Neural progenitor cell (in vitro differentiated cells): ENCODE results near the gene PLEKHA5. TPM values are rescaled to one million over a fixed set of nuclear protein-coding genes. Genes with fewer than 3 reads are reported as not detected.

ENCODE experiments used
- DNase-seq: peaks from one replicate; pipeline ENCODE4 v3.0.0-alpha.2; 2016; ENCODE audit warnings: low spot score
- H2AFZ ChIP-seq: fragments of 200-600 bp; sonication (generic); replicated peaks from 2 replicates; pipeline ENCODE4 v1.6.1; 2016; ENCODE audit warnings: antibody characterized with exemption
- H3F3A ChIP-seq: fragments of 200-600 bp; sonication (generic); 2 replicates; pipeline ENCODE4 v1.6.1; 2016; ENCODE audit warnings: antibody characterized with exemption, low read depth
- H3K27ac ChIP-seq: fragments of 200-600 bp; sonication (generic); 2 replicates; pipeline ENCODE4 v1.5.1; 2016; ENCODE audit warnings: mild to moderate bottlenecking
- H3K27me3 ChIP-seq: fragments of 200-600 bp; sonication (generic); 2 replicates; pipeline ENCODE4 v1.6.1; 2016; ENCODE audit warnings: mild to moderate bottlenecking, moderate library complexity
- H3K36me3 ChIP-seq: fragments of 200-600 bp; sonication (generic); 2 replicates; pipeline ENCODE4 v1.5.1; 2016
- H3K4me1 ChIP-seq: fragments of 200-600 bp; sonication (generic); 2 replicates; pipeline ENCODE4 v1.6.1; 2016; ENCODE audit warnings: mixed run types
- H3K4me2 ChIP-seq: fragments of 200-600 bp; sonication (generic); 2 replicates; pipeline ENCODE4 v1.6.1; 2016
- H3K4me3 ChIP-seq: fragments of 200-600 bp; sonication (generic); 2 replicates; pipeline ENCODE4 v1.5.1; 2016
- H3K79me2 ChIP-seq: fragments of 200-600 bp; sonication (generic); 2 replicates; pipeline ENCODE4 v1.6.1; 2016; ENCODE audit warnings: low read depth
- H3K9ac ChIP-seq: fragments of 200-600 bp; sonication (generic); 2 replicates; pipeline ENCODE4 v1.6.1; 2016
- H3K9me3 ChIP-seq: fragments of 200-600 bp; sonication (generic); 2 replicates; pipeline ENCODE4 v1.5.1; 2016; ENCODE audit warnings: low read depth
- H4K20me1 ChIP-seq: fragments of 200-600 bp; sonication (generic); 2 replicates; pipeline ENCODE4 v1.6.1; 2016; ENCODE audit warnings: low read depth
- H3K27ac Mint-ChIP-seq: 3 replicates; pipeline ENCODE4 v1.8.0; 2021; ENCODE audit warnings: mixed read lengths
- H3K27me3 Mint-ChIP-seq: 2 replicates; pipeline ENCODE4 v1.8.0; 2022; ENCODE audit warnings: low read depth, mild to moderate bottlenecking, inconsistent platforms, moderate library complexity, mixed read lengths; ENCODE audit not compliant: insufficient read depth
- H3K36me3 Mint-ChIP-seq: 3 replicates; pipeline ENCODE4 v1.8.0; 2021; ENCODE audit warnings: mixed read lengths
- H3K4me1 Mint-ChIP-seq: 3 replicates; pipeline ENCODE4 v1.8.0; 2021; ENCODE audit warnings: mixed read lengths
- H3K4me3 Mint-ChIP-seq: 3 replicates; pipeline ENCODE4 v1.8.0; 2021; ENCODE audit warnings: mild to moderate bottlenecking, moderate library complexity, mixed read lengths
- H3K9me3 Mint-ChIP-seq: 3 replicates; pipeline ENCODE4 v1.8.0; 2020; ENCODE audit warnings: mixed read lengths
- CTCF ChIP-seq: fragments of 200-600 bp; sonication (generic); IDR thresholded peaks from 2 replicates; pipeline ENCODE4 v1.5.1; 2017; ENCODE audit warnings: antibody characterized with exemption, mild to moderate bottlenecking
- EZH2 ChIP-seq: fragments of 200-600 bp; sonication (generic); IDR thresholded peaks from 2 replicates; pipeline ENCODE4 v1.6.1; 2017; ENCODE audit warnings: antibody characterized with exemption, mild to moderate bottlenecking, moderate library complexity
- EZH2phosphoT487 ChIP-seq: fragments of 200-600 bp; sonication (generic); IDR thresholded peaks from 2 replicates; pipeline ENCODE4 v1.6.1; 2017; ENCODE audit warnings: antibody characterized with exemption
- total RNA-seq: library from RNA; depleted of rRNA; stranded (reverse); fragments of >200 nt; gene quantifications from 2 replicates; pipeline ENCODE4 v1.2.3, GENCODE V29; 2015; ENCODE audit warnings: low replicate concordance

The PLEKHA5 gene
- total RNA-seq, 1 donor from 2014 or later: 86.7 TPM

GRCh38 chr12:19151298-19151697 is 21.8 kb downstream of the PLEKHA5 start:
- H3K9ac ChIP-seq: no peak overlapping the region
- peaks cover 5% of the 10 kb centered on the region for H3K4me1 ChIP-seq
- no peak overlapping the region for H3K4me3 ChIP-seq
- TF ChIP-seq EZH2phosphoT487 (no peak), EZH2 (no peak), CTCF (no peak)
- H2AFZ ChIP-seq: no peak overlapping the region
- Mint-ChIP-seq H3K27me3 (peaks cover 3% of the 10 kb centered on the region), H3K27ac (no peak overlapping the region), H3K4me3 (no peak overlapping the region), H3K4me1 (peaks cover 12% of the 10 kb centered on the region), H3K36me3 (peaks cover 63% of the 10 kb centered on the region), H3K9me3 (peaks cover 22% of the 10 kb centered on the region)
- no peak overlapping the region for H3K4me2 ChIP-seq
- H3K36me3 ChIP-seq: peaks cover 22% of the 10 kb centered on the region
- H4K20me1 ChIP-seq: peaks cover 9% of the 10 kb centered on the region
- H3K9me3 ChIP-seq: no peaks in the 10 kb centered on the region
- no peaks in the 10 kb centered on the region for H3K27me3 ChIP-seq
- DNase-seq: no peak
- peaks cover 99% of the 10 kb centered on the region for H3K79me2 ChIP-seq
- H3K27ac ChIP-seq: no peak overlapping the region
- H3F3A ChIP-seq: no peaks in the 10 kb centered on the region

- Mint-ChIP-seq H3K9me3 (peaks cover 16% of the 10 kb centered on the region), H3K4me3 (no peak overlapping the region), H3K27me3 (peaks cover 4% of the 10 kb centered on the region), H3K4me1 (peaks cover 12% of the 10 kb centered on the region), H3K36me3 (peaks cover 60% of the 10 kb centered on the region), H3K27ac (no peak overlapping the region)
- Histone ChIP-seq H3K27ac (no peak overlapping the region), H2AFZ (no peak overlapping the region), H4K20me1 (peaks cover 9% of the 10 kb centered on the region), H3K9me3 (no peaks in the 10 kb centered on the region), H3F3A (no peaks in the 10 kb centered on the region), H3K4me2 (no peak overlapping the region), H3K79me2 (peaks cover 97% of the 10 kb centered on the region), H3K9ac (no peak overlapping the region), H3K4me3 (no peak overlapping the region), H3K36me3 (peaks cover 17% of the 10 kb centered on the region), H3K4me1 (peaks cover 6% of the 10 kb centered on the region), H3K27me3 (no peaks in the 10 kb centered on the region)
- TF ChIP-seq EZH2phosphoT487: no peak
- no peak for TF ChIP-seq EZH2
- TF ChIP-seq CTCF: no peak
- no peak for DNase-seq
These were observed 23.9 kb downstream of the PLEKHA5 start for GRCh38 chr12:19153396-19153795.

- DNase-seq: no peak
- H2AFZ ChIP-seq: no peak overlapping the region
- H3K36me3 Mint-ChIP-seq: peaks cover 51% of the 10 kb centered on the region
- peaks cover 2% of the 10 kb centered on the region for H3K27me3 Mint-ChIP-seq
- H3K9ac ChIP-seq: no peak overlapping the region
- no peak overlapping the region for H3K4me3 Mint-ChIP-seq
- no peak overlapping the region for H3K4me2 ChIP-seq
- TF ChIP-seq EZH2phosphoT487 (no peak), CTCF (no peak), EZH2 (no peak)
- H3K4me3 ChIP-seq: no peak overlapping the region
- peaks cover 12% of the 10 kb centered on the region for H3K4me1 Mint-ChIP-seq
- H3K9me3 Mint-ChIP-seq: peaks cover 14% of the 10 kb centered on the region
- H3K4me1 ChIP-seq: peaks cover 14% of the 10 kb centered on the region
- H3K9me3 ChIP-seq: no peaks in the 10 kb centered on the region
- H3K27me3 ChIP-seq: no peaks in the 10 kb centered on the region
- H3K79me2 ChIP-seq: peaks cover 97% of the 10 kb centered on the region
- peaks cover 9% of the 10 kb centered on the region for H3K36me3 ChIP-seq
- no peak overlapping the region for H3K27ac Mint-ChIP-seq
- no peak overlapping the region for H3K27ac ChIP-seq
- H4K20me1 ChIP-seq: peaks cover 19% of the 10 kb centered on the region
- no peaks in the 10 kb centered on the region for H3F3A ChIP-seq
These were observed 25.2 kb downstream of the PLEKHA5 start for GRCh38 chr12:19154686-19155085.
